Adrenal gland (tissue), 12 donors: ENCODE measurements around the gene DCBLD1. TPM values are rescaled to one million over a fixed set of nuclear protein-coding genes. Genes with fewer than 3 reads are reported as not detected.

Experiments
- DNase-seq, 7 donors: peaks; one replicate each; pipeline ENCODE4 v3.0.0-alpha.2; 2019 to 2020
- H3K27ac ChIP-seq, 5 donors: fragments of 200-600 bp; sonication (generic) in 4 of 5; 1 replicate in 3 of 5; 2 replicates in 2 of 5; pipeline versions ENCODE4 v1.5.1 to v1.8.0; 2016 to 2020; ENCODE audit warnings: mild to moderate bottlenecking in 1 of 5
- H3K27me3 ChIP-seq: fragments of 200-600 bp; 2 replicates; pipeline ENCODE4 v1.8.0; 2021
- H3K36me3 ChIP-seq, 2 donors: fragments of 200-600 bp; replicated peaks in 1 of 2; 1 replicate in 1 of 2; 2 replicates in 1 of 2; pipeline versions ENCODE4 v1.5.1 to v1.8.0; 2018 to 2022
- H3K4me1 ChIP-seq, 2 donors: fragments of 200-600 bp; replicated peaks in 1 of 2; 1 replicate in 1 of 2; 2 replicates in 1 of 2; pipeline versions ENCODE4 v1.5.1 to v1.8.0; 2018 to 2021
- H3K4me3 ChIP-seq, 4 donors: fragments of 200-600 bp; sonication (generic) in 3 of 4; one replicate each; pipeline ENCODE4 v1.5.1; 2016 to 2018
- H3K9me3 ChIP-seq, 3 donors: fragments of 200-600 bp; sonication (generic) in 1 of 3; replicated peaks in 1 of 3; 1 replicate in 2 of 3; 2 replicates in 1 of 3; pipeline versions ENCODE4 v1.5.1 to v1.8.0; 2016 to 2021
- CTCF ChIP-seq, 6 experiments: fragments of 450-650 bp in 4 of 6; fragments of 200-600 bp in 2 of 6; sonication (generic) in 1 of 6; IDR thresholded peaks; 1 replicate in 5 of 6; 2 replicates in 1 of 6; pipeline versions ENCODE4 v1.5.1 to v1.8.0; 2016 to 2021; ENCODE audit warnings: antibody characterized with exemption in 6 of 6, mild to moderate bottlenecking in 2 of 6, moderate library complexity in 1 of 6
- POLR2A ChIP-seq, 2 donors: fragments of 450-650 bp; IDR thresholded peaks; one replicate each; pipeline ENCODE4 v1.6.1; 2017; ENCODE audit warnings: antibody characterized with exemption in 2 of 2, mild to moderate bottlenecking in 2 of 2, moderate library complexity in 1 of 2
- WGBS, 4 donors: extraction: QIAGEN DNeasy Blood & Tissue Kit in 2 of 4; methylation state at CpG; one replicate each; pipeline versions ENCODE4 v1.1.5 to v1.1.7; 2013 to 2017; 5-methylcytosine and 5-hydroxymethylcytosine counted together
- intact Hi-C, 2 donors: fragments of 100-400 bp; cut with DNase I; formaldehyde crosslinking; loops; one replicate each; pipeline versions ENCODE4 v1.14.1 to v1.15.0; 2022 to 2023
- polyA plus RNA-seq, 3 donors: library from polyadenylated mRNA; stranded (reverse); fragments of 200-250 nt in 2 of 3; fragments of 350-450 nt in 1 of 3; fragmentation: Illumina TruSeq in 1 of 3; extraction: RNeasy Lipid Tissue Mini Kit (QIAGEN cat#74804) in 1 of 3; gene quantifications; one replicate each; pipeline ENCODE4 v1.2.3, GENCODE V29; 2013 to 2014
- total RNA-seq, 9 donors: library from RNA; depleted of rRNA in 4 of 9; stranded (reverse); fragments of >200 nt in 4 of 9; fragments of 120-200 nt in 1 of 9; fragmentation: NEBNext Ultra II Directional in 1 of 9; extraction: Animal tissue kit (Norgen Biotek cat#: 25700) in 1 of 9; gene quantifications; one replicate each; pipeline versions ENCODE4 v1.1.0 to v1.2.4, GENCODE V29; 2013 to 2023
- donor health status: healthy with polysubstance abuse.
- donor health status: Bipolar disorder and iron deficiency.
- donor health status: DM: yes; HTN: yes; CAD: no.
- donor health status: DM: no; HTN: no; CAD: no.
- donor health status: DM: no; HTN: no; CAD: no.
- donor health status: DM: yes; HTN: yes; CAD: no.

The DCBLD1 gene
- total and polyA plus RNA-seq, 12 donors = 4.2 to 17.1 (median 6.6) TPM

GRCh38 chr6:117534974-117535373 lies 52.5 kb downstream of the DCBLD1 start:
- TF ChIP-seq POLR2A (IDR thresholded peaks at IDR 0.05) (no peak), CTCF (IDR thresholded peaks at IDR 0.05) (no peak)
- WGBS, 4 donors = 59 to 72% (median 66%) methylated on average over 3 of the region's 3 CpGs
- no peak for DNase-seq

GRCh38 chr6:117536317-117536716 lies 53.8 kb downstream of the DCBLD1 start:
- intact Hi-C loops = no loop called here
- H3K4me3 ChIP-seq = no peak overlapping the region
- no peaks in the 10 kb centered on the region for H3K9me3 ChIP-seq
- no peaks in the 10 kb centered on the region for H3K36me3 ChIP-seq
- no peak overlapping the region for H3K27ac ChIP-seq
- H3K4me1 ChIP-seq = no peaks in the 10 kb centered on the region
- WGBS, 4 donors = 81 to 91% (median 88%) methylated on average over 4 of the region's 4 CpGs
- no peak for DNase-seq
- TF ChIP-seq CTCF (IDR thresholded peaks at IDR 0.05) = no peak
- no peak for TF ChIP-seq POLR2A (IDR thresholded peaks at IDR 0.05)
- H3K27me3 ChIP-seq = no peaks in the 10 kb centered on the region

More at GRCh38 chr6:117534974-117535373, 52.5 kb downstream of the DCBLD1 start:
- no peaks in the 10 kb centered on the region for H3K36me3 ChIP-seq
- intact Hi-C loops = no loop called here
- H3K4me3 ChIP-seq = no peak overlapping the region
- no peaks in the 10 kb centered on the region for H3K4me1 ChIP-seq
- H3K27ac ChIP-seq = peak overlapping the region in 1 of 5 donors; percentile 22
- H3K27me3 ChIP-seq = no peaks in the 10 kb centered on the region
- H3K9me3 ChIP-seq = no peaks in the 10 kb centered on the region

GRCh38 chr6:117538615-117539014 lies 56.1 kb downstream of the DCBLD1 start:
- no peak overlapping the region for H3K27ac ChIP-seq
- no peaks in the 10 kb centered on the region for H3K9me3 ChIP-seq
- H3K27me3 ChIP-seq = no peaks in the 10 kb centered on the region
- intact Hi-C loops = no loop called here
- no peak for DNase-seq
- no peaks in the 10 kb centered on the region for H3K4me1 ChIP-seq
- no peak overlapping the region for H3K4me3 ChIP-seq
- WGBS, 4 donors = 89 to 95% (median 92%) methylated on average over 9 of the region's 9 CpGs
- no peaks in the 10 kb centered on the region for H3K36me3 ChIP-seq
- no peak for TF ChIP-seq CTCF (IDR thresholded peaks at IDR 0.05)
- TF ChIP-seq POLR2A (IDR thresholded peaks at IDR 0.05) = no peak

GRCh38 chr6:117540670-117541069 lies 58.2 kb downstream of the DCBLD1 start:
- H3K36me3 ChIP-seq = no peaks in the 10 kb centered on the region
- WGBS, 4 donors = 91 to 94% (median 93%) methylated on average over 8 of the region's 8 CpGs
- TF ChIP-seq CTCF (IDR thresholded peaks at IDR 0.05) (no peak), POLR2A (IDR thresholded peaks at IDR 0.05) (no peak)
- DNase-seq = no peak
- no peaks in the 10 kb centered on the region for H3K9me3 ChIP-seq
- intact Hi-C loops = no loop called here
- no peak overlapping the region for H3K4me3 ChIP-seq
- H3K27ac ChIP-seq = no peak overlapping the region
- H3K4me1 ChIP-seq = no peaks in the 10 kb centered on the region
- H3K27me3 ChIP-seq = no peaks in the 10 kb centered on the region
